WTC11 (cell line): Measurements from ENCODE around the gene MYLK2. TPM values are rescaled to one million over a fixed set of nuclear protein-coding genes. Genes with fewer than 3 reads are reported as not detected.
A peak's percentile ranks its signal among the peaks of the same experiment; 100 is the strongest.

ENCODE experiments used
- ATAC-seq: fragments of 200-7000 bp; cut with Tn5 transposase; 2 replicates; pipeline ENCODE4 v1.10.0; 2021; ENCODE audit warnings: mild to moderate bottlenecking, moderate library complexity
- CTCF ChIA-PET: fragments of 300-600 bp; sonication (Branson Sonifier 250); formaldehyde crosslinking; loops from one replicate; lab custom pipeline; 2021; ENCODE audit warnings: antibody characterized with exemption; lab: Charles Lee
- POLR2A ChIA-PET: fragments of 350-600 bp; sonication (Branson Sonifier 250); formaldehyde crosslinking; loops from one replicate; lab custom pipeline; 2021; ENCODE audit warnings: antibody characterized with exemption; lab: Charles Lee
- DNase-seq: peaks from one replicate; pipeline ENCODE4 v3.0.0; 2021; ENCODE audit warnings: low spot score
- H3K27ac Mint-ChIP-seq: 2 replicates; pipeline ENCODE4 v1.8.0; 2021; ENCODE audit warnings: mixed read lengths
- H3K27me3 Mint-ChIP-seq: 2 replicates; pipeline ENCODE4 v1.8.0; 2021; ENCODE audit warnings: low read depth, mild to moderate bottlenecking, moderate library complexity, mixed read lengths
- H3K36me3 Mint-ChIP-seq: 2 replicates; pipeline ENCODE4 v1.8.0; 2021; ENCODE audit warnings: mixed read lengths
- H3K4me1 Mint-ChIP-seq: 2 replicates; pipeline ENCODE4 v1.8.0; 2022; ENCODE audit warnings: mixed read lengths
- H3K4me3 Mint-ChIP-seq: 2 replicates; pipeline ENCODE4 v1.8.0; 2021; ENCODE audit warnings: mild to moderate bottlenecking, moderate library complexity, mixed read lengths
- H3K9me3 Mint-ChIP-seq: 2 replicates; pipeline ENCODE4 v1.8.0; 2021; ENCODE audit warnings: mixed read lengths
- CREB1 ChIP-seq: sonication (generic); formaldehyde crosslinking; IDR thresholded peaks from 2 replicates; pipeline ENCODE4 v1.8.0; 2023; ENCODE audit warnings: mild to moderate bottlenecking, missing genetic modification reagents
- E2F1 ChIP-seq: sonication (generic); formaldehyde crosslinking; IDR thresholded peaks from 2 replicates; pipeline ENCODE4 v1.8.0; 2022; ENCODE audit warnings: mild to moderate bottlenecking, missing genetic modification reagents
- E2F4 ChIP-seq: sonication (generic); formaldehyde crosslinking; IDR thresholded peaks from 2 replicates; pipeline ENCODE4 v1.8.1; 2022; ENCODE audit warnings: low read depth, mild to moderate bottlenecking, moderate library complexity, missing genetic modification reagents, borderline replicate concordance
- ESRRA ChIP-seq: sonication (generic); formaldehyde crosslinking; IDR thresholded peaks from 2 replicates; pipeline ENCODE4 v1.8.1; 2022; ENCODE audit warnings: mild to moderate bottlenecking, missing genetic modification reagents, borderline replicate concordance
- GABPB1 ChIP-seq: sonication (generic); formaldehyde crosslinking; IDR thresholded peaks from 2 replicates; pipeline ENCODE4 v1.8.1; 2023; ENCODE audit warnings: mild to moderate bottlenecking, missing genetic modification reagents
- IRF2 ChIP-seq: sonication (generic); formaldehyde crosslinking; IDR thresholded peaks from 2 replicates; pipeline ENCODE4 v1.8.0; 2022; ENCODE audit warnings: low read depth, missing genetic modification reagents, borderline replicate concordance
- JAZF1 ChIP-seq: fragments of 250-450 bp; sonication (Bioruptor Pico); IDR thresholded peaks from 2 replicates; pipeline ENCODE4 v1.9.0; 2021; ENCODE audit warnings: moderate library complexity, mild to moderate bottlenecking, inconsistent platforms
- JUN ChIP-seq: sonication (generic); formaldehyde crosslinking; IDR thresholded peaks from 2 replicates; pipeline ENCODE4 v1.8.0; 2023; ENCODE audit warnings: mild to moderate bottlenecking, missing genetic modification reagents
- NFATC4 ChIP-seq: fragments of 250-450 bp; sonication (Bioruptor Pico); IDR thresholded peaks from 2 replicates; pipeline ENCODE4 v1.9.0; 2021; ENCODE audit warnings: mild to moderate bottlenecking
- PRRX2 ChIP-seq: fragments of 250-450 bp; sonication (Bioruptor Pico); IDR thresholded peaks from 2 replicates; pipeline ENCODE4 v1.8.0; 2021; ENCODE audit warnings: mild to moderate bottlenecking
- RELA ChIP-seq: sonication (generic); formaldehyde crosslinking; IDR thresholded peaks from 2 replicates; pipeline ENCODE4 v1.8.1; 2022; ENCODE audit warnings: missing genetic modification reagents, mild to moderate bottlenecking, borderline replicate concordance
- RORB ChIP-seq: fragments of 250-450 bp; sonication (Bioruptor Pico); IDR thresholded peaks from 2 replicates; pipeline ENCODE4 v1.9.0; 2021; ENCODE audit warnings: mild to moderate bottlenecking
- USF1 ChIP-seq: sonication (generic); formaldehyde crosslinking; IDR thresholded peaks from 2 replicates; pipeline ENCODE4 v1.8.0; 2022; ENCODE audit warnings: mild to moderate bottlenecking, missing genetic modification reagents
- ZNF317 ChIP-seq: sonication (generic); formaldehyde crosslinking; IDR thresholded peaks from 2 replicates; pipeline ENCODE4 v1.8.1; 2023; ENCODE audit warnings: low read depth, mild to moderate bottlenecking, moderate library complexity, missing genetic modification reagents, borderline replicate concordance
- ZNF423 ChIP-seq: fragments of 250-450 bp; sonication (Bioruptor Pico); IDR thresholded peaks from 2 replicates; pipeline ENCODE4 v2.1.2; 2022; ENCODE audit warnings: mild to moderate bottlenecking, moderate library complexity
- ZNF425 ChIP-seq: fragments of 250-450 bp; sonication (Bioruptor Pico); conservative IDR thresholded peaks from 2 replicates; pipeline ENCODE4 v1.9.0; 2021; ENCODE audit warnings: mild to moderate bottlenecking
- ZNF512 ChIP-seq: sonication (generic); formaldehyde crosslinking; IDR thresholded peaks from 2 replicates; pipeline ENCODE4 v1.8.1; 2022; ENCODE audit warnings: missing genetic modification reagents, borderline replicate concordance
- ZNF532 ChIP-seq: fragments of 250-450 bp; sonication (Bioruptor Pico); IDR thresholded peaks from 2 replicates; pipeline ENCODE4 v1.9.0; 2021; ENCODE audit warnings: mild to moderate bottlenecking, borderline replicate concordance
- total RNA-seq: library from RNA; stranded (reverse); gene quantifications from 3 replicates; pipeline ENCODE4 v1.2.3, GENCODE V29; 2021

Gene MYLK2
- total RNA-seq, 1 experiment from 2014 or later: 0.28 TPM

- Mint-ChIP-seq H3K27me3 (no peaks in the 10 kb centered on the region), H3K4me1 (no peaks in the 10 kb centered on the region), H3K9me3 (no peaks in the 10 kb centered on the region), H3K4me3 (no peak overlapping the region), H3K36me3 (peaks cover 73% of the 10 kb centered on the region), H3K27ac (0 out of 2 replicates have a peak overlapping the region, but pooled peaks have one; percentile 12)
- no peak for ATAC-seq
- ChIA-PET POLR2A (no interaction called here), CTCF (no interaction called here)
- no peak for DNase-seq
- no peak for TF ChIP-seq E2F1 (CRISPR knock-in tag)
- TF ChIP-seq JAZF1 (CRISPR knock-in tag): no peak
These were observed 49.5 kb upstream of the MYLK2 start for GRCh38 chr20:31769681-31770080.

- Mint-ChIP-seq H3K4me1 (no peaks in the 10 kb centered on the region), H3K4me3 (no peak overlapping the region), H3K36me3 (peaks cover 73% of the 10 kb centered on the region), H3K9me3 (no peaks in the 10 kb centered on the region), H3K27me3 (no peaks in the 10 kb centered on the region)
- ATAC-seq: no peak
- TF ChIP-seq ZNF425 (CRISPR knock-in tag) (no peak), USF1 (CRISPR knock-in tag) (no peak), NFATC4 (CRISPR knock-in tag) (no peak), ZNF512 (CRISPR knock-in tag) (no peak), GABPB1 (CRISPR knock-in tag) (no peak)
- TF ChIP-seq, all 79 proteins: peak for 0
- H3K27ac Mint-ChIP-seq: no peak overlapping the region
- ChIA-PET CTCF (no interaction called here), POLR2A (no interaction called here)
- DNase-seq: no peak
These were observed 48.9 kb upstream of the MYLK2 start for GRCh38 chr20:31770243-31770642.

GRCh38 chr20:31774408-31774807 lies 44.7 kb upstream of the MYLK2 start:
- ATAC-seq (no peak), DNase-seq (no peak)
- no peaks in the 10 kb centered on the region for H3K9me3 Mint-ChIP-seq
- ChIA-PET CTCF (no interaction called here), POLR2A (no interaction called here)
- no peaks in the 10 kb centered on the region for H3K4me1 Mint-ChIP-seq
- peaks cover 79% of the 10 kb centered on the region for H3K36me3 Mint-ChIP-seq
- no peak overlapping the region for H3K4me3 Mint-ChIP-seq
- no peaks in the 10 kb centered on the region for H3K27me3 Mint-ChIP-seq
- no peak overlapping the region for H3K27ac Mint-ChIP-seq
- TF ChIP-seq ZNF317 (CRISPR knock-in tag): no peak
- TF ChIP-seq JUN (CRISPR knock-in tag): no peak
- no peak for TF ChIP-seq GABPB1 (CRISPR knock-in tag)
- TF ChIP-seq E2F1 (CRISPR knock-in tag): no peak
- TF ChIP-seq E2F4 (CRISPR knock-in tag): no peak
- no peak for TF ChIP-seq ZNF423 (CRISPR knock-in tag)
- TF ChIP-seq IRF2 (CRISPR knock-in tag): no peak
- no peak for TF ChIP-seq RORB (CRISPR knock-in tag)
- no peak for TF ChIP-seq CREB1
- no peak for TF ChIP-seq PRRX2 (CRISPR knock-in tag)
- TF ChIP-seq RELA: no peak
- no peak for TF ChIP-seq ESRRA (CRISPR knock-in tag)
- TF ChIP-seq ZNF532 (CRISPR knock-in tag): no peak
